ENCODE data around the gene DOK5.

DOK5 gene

GRCh38 chr20:54515793-54516628 is 40.6 kb downstream of the DOK5 start:
- no peak for DNase-seq

GRCh38 chr20:54517241-54517975 is 42.0 kb downstream of the DOK5 start:
- no peak for DNase-seq

- no peak for DNase-seq
Observed at GRCh38 chr20:54524849-54525248, 49.5 kb downstream of the DOK5 start.

- no peak for DNase-seq
Observed at GRCh38 chr20:54525916-54526590, 50.7 kb downstream of the DOK5 start.

GRCh38 chr20:54526801-54527200 is 51.4 kb downstream of the DOK5 start:
- DNase-seq = no peak

GRCh38 chr20:54532573-54532972 is 57.2 kb downstream of the DOK5 start:
- DNase-seq = no peak

- no peak for DNase-seq
Observed at GRCh38 chr20:54534101-54534500, 58.7 kb downstream of the DOK5 start.

GRCh38 chr20:54535033-54535432 is 59.6 kb downstream of the DOK5 start:
- no peak for DNase-seq

GRCh38 chr20:54535746-54536145 is 60.4 kb downstream of the DOK5 start:
- no peak for DNase-seq

GRCh38 chr20:54539521-54540046 is 64.2 kb downstream of the DOK5 start:
- no peak for DNase-seq

GRCh38 chr20:54543369-54543768 is 68.0 kb downstream of the DOK5 start:
- DNase-seq = no peak

GRCh38 chr20:54545676-54546358 is 70.4 kb downstream of the DOK5 start:
- DNase-seq = no peak

GRCh38 chr20:54548849-54549248 is 73.5 kb downstream of the DOK5 start:
- DNase-seq = no peak

- DNase-seq = no peak
Observed at GRCh38 chr20:54549658-54550326, 74.4 kb downstream of the DOK5 start.

- DNase-seq = no peak
Observed at GRCh38 chr20:54550776-54551396, 75.5 kb downstream of the DOK5 start.

GRCh38 chr20:54554006-54554405 is 78.6 kb downstream of the DOK5 start:
- DNase-seq = no peak

- no peak for DNase-seq
Observed at GRCh38 chr20:54555150-54555549, 79.8 kb downstream of the DOK5 start.

- DNase-seq = no peak
Observed at GRCh38 chr20:54556406-54556805, 81.0 kb downstream of the DOK5 start.

- no peak for DNase-seq
Observed at GRCh38 chr20:54557806-54558590, 82.6 kb downstream of the DOK5 start.

- DNase-seq = no peak
Observed at GRCh38 chr20:54559890-54560289, 84.5 kb downstream of the DOK5 start.

- DNase-seq = no peak
Observed at GRCh38 chr20:54560357-54560756, 85.0 kb downstream of the DOK5 start.
